Activated T-cell treated with anti-CD3 and anti-CD28 coated beads, Interleukin-2, amount 50 U/mL, for 24 hours (primary cell): ENCODE results near the gene PRDM11.
"Not testable (repeated sequence)": the region's sequence is repeated elsewhere in the genome, so short reads cannot be mapped to it uniquely, and the experiment has no call there.

ENCODE experiments used
- DNase-seq: peaks from one replicate; pipeline ENCODE4 v3.0.0-alpha.2; 2020
- H3K27ac Mint-ChIP-seq: 2 replicates; pipeline ENCODE4 v1.8.0; 2020; ENCODE audit warnings: mild to moderate bottlenecking, mixed read lengths
- H3K27me3 Mint-ChIP-seq: 2 replicates; pipeline ENCODE4 v1.8.0; 2020; ENCODE audit warnings: mixed read lengths
- H3K36me3 Mint-ChIP-seq: 2 replicates; pipeline ENCODE4 v1.8.0; 2020; ENCODE audit warnings: low read depth, mixed read lengths
- H3K4me1 Mint-ChIP-seq: 2 replicates; pipeline ENCODE4 v1.8.0; 2020; ENCODE audit warnings: low read depth, mixed read lengths
- H3K4me3 Mint-ChIP-seq: 2 replicates; pipeline ENCODE4 v1.8.0; 2020; ENCODE audit warnings: mild to moderate bottlenecking, moderate library complexity, mixed read lengths
- H3K9me3 Mint-ChIP-seq: 2 replicates; pipeline ENCODE4 v1.8.0; 2020; ENCODE audit warnings: mixed read lengths

Gene PRDM11

DNA sequence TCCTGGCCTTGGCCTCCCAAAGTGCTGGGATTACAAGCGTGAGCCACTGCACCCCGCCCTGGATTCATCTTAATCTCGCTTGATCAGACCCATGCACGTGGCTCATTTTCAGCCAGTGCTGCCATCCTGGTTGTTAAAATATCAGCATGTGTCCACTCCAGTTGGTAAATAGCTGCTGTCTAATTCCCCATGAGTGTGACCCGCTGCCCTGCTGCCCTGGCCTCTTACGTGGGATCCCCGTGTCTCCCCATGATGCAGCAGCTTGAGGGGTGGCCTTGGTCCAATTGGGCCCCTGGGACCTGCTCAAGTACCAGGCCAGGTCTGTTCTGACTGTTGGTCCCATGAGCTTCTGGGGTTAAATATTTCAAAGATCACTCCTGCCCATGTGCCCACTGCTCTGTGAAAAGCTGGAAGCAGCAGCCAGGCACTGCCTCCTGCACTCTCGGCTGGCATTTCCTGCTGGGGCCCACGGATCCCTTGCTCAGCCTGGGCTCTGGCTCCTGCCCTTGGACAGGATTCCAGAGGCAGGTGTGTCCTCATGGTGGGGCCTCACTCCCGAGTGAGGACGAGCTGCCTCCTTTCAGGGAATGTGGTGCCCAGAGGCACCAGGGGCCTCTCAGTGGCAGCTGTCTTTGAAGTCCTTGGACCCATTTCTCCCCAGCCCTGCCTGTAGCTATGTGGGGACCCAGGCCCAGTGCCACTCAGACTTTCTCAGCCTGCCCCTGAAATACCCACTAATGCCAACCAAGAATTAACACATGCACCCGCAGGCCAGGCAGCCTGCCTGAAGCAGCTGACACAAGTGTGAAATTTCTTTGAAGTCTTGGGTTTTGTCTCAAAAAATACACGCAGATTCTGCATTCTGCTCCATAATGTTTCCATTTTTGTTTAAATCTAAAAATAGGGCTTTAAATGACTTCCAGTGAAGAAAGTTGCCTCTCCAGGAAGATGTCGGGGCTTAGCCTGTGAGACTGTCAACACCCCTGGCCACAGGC lies 38.1 kb upstream of the PRDM11 start:
- no peaks in the 10 kb centered on the region for H3K9me3 Mint-ChIP-seq
- no peak for DNase-seq
- H3K4me3 Mint-ChIP-seq = no peak overlapping the region
- H3K27me3 Mint-ChIP-seq = peaks cover 35% of the 10 kb centered on the region
- no peaks in the 10 kb centered on the region for H3K36me3 Mint-ChIP-seq
- no peaks in the 10 kb centered on the region for H3K4me1 Mint-ChIP-seq
- H3K27ac Mint-ChIP-seq = no peak overlapping the region

DNA sequence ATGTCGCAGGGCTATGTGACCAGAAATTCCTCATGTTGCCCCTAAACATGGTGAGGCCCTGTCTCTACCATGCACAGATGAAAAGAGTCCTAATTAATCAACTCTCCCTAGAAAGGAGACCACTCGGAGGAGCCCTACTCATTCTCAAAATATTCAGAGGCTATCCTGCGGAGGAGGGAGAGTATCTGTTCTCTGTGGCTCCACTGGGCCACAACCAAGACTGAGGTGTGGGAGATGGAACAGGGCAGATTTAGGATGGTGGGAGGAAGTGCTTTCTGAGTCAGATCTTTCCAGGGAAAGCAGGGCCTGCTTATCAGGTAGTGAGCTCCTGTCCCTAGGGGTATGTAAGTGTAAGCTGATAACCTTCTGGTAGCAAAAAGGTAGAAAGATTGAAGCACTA lies 37.0 kb upstream of the PRDM11 start:
- no peak overlapping the region for H3K4me3 Mint-ChIP-seq
- H3K27ac Mint-ChIP-seq = no peak overlapping the region
- H3K36me3 Mint-ChIP-seq = no peaks in the 10 kb centered on the region
- H3K27me3 Mint-ChIP-seq = peaks cover 42% of the 10 kb centered on the region
- DNase-seq = no peak
- no peaks in the 10 kb centered on the region for H3K4me1 Mint-ChIP-seq
- no peaks in the 10 kb centered on the region for H3K9me3 Mint-ChIP-seq

DNA sequence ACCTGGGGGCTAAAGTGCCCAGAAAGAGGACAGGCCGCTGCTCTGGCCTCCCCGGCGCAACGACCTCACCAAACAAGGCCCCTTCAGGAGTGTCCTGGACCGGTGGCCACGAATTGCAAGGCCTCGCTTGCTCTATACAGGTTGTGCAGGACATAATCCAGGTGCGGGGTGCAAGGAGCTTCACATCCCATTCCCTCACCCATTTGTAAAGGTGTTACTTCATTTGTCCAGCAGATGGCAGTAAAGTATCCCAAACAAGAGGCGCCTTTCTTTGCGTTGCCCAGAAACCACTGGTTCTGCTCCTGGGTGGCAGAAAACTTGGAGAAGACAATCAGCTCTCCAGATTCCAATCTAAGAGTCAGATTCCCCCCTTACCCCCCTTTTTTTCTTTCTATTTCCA lies 35.9 kb upstream of the PRDM11 start:
- H3K4me1 Mint-ChIP-seq = no peaks in the 10 kb centered on the region
- H3K27me3 Mint-ChIP-seq = peaks cover 46% of the 10 kb centered on the region

DNA sequence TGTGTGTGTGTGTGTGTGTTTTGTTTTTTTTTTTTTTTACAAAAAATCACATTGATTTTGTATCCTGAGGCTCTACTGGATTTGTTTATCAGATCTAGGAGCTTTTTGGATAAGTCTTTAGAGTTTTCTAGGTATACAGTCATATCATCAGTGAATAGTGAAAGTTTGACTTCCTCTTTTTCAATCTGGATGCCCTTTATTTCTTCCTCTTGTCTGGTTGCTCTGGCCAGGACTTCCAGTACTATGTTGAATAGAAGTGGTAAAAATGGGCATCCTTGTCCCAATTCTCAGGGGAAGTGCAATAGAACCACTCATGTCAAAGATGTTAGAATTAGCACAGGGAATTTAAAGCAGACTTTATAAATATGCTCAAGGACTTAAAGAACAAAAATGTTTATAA lies 32.6 kb upstream of the PRDM11 start:
- no peaks in the 10 kb centered on the region for H3K36me3 Mint-ChIP-seq
- H3K4me1 Mint-ChIP-seq = no peaks in the 10 kb centered on the region
- H3K27me3 Mint-ChIP-seq = peaks cover 56% of the 10 kb centered on the region
- no peak for DNase-seq
- H3K27ac Mint-ChIP-seq = no peak overlapping the region
- H3K4me3 Mint-ChIP-seq = no peak overlapping the region
- no peaks in the 10 kb centered on the region for H3K9me3 Mint-ChIP-seq

More for the DNA sequence above, 35.9 kb upstream of the PRDM11 start:
- DNase-seq = no peak
- Mint-ChIP-seq H3K4me3 (no peak overlapping the region), H3K27ac (no peak overlapping the region), H3K9me3 (no peaks in the 10 kb centered on the region), H3K36me3 (no peaks in the 10 kb centered on the region)

DNA sequence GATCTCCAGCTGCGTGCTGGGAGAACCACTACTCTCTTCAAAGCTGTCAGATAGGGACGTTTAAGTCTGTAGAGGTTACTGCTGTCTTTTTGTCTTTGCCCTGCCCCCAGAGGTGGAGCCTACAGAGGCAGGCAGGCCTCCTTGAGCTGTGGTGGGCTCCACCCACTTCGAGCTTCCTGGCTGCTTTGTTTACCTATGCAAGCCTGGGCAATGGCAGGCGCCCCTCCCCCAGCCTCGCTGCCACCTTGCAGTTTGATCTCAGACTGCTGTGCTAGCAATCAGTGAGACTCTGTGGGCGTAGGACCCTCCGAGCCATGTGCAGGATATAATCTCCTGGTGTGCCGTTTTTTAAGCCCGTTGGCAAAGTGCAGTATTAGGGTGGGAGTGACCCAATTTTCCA lies 18.6 kb upstream of the PRDM11 start:
- not testable (repeated sequence) for H3K4me1 Mint-ChIP-seq, DNase-seq, H3K36me3 Mint-ChIP-seq, H3K9me3 Mint-ChIP-seq, H3K27ac Mint-ChIP-seq, H3K4me3 Mint-ChIP-seq
- peaks cover 41% of the 10 kb centered on the region for H3K27me3 Mint-ChIP-seq

DNA sequence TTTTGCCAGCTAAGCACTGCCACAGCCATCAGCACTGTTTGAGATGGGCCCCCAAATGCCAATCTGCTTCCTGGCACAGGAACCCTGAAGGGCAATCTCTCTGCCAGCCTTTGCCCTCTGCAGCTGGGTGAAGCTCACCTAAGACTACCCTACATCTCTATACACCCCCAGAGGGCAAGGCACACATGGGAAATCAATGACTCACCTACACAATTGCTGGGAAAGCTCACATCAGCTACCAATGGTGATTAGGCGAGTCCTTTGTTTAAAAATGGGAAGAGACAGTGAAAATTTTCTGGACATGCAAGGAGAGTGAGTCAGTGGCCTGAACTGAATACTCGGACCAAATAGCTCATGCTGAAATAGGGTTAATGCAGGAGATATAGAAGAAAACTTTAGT lies 12.6 kb upstream of the PRDM11 start:
- Mint-ChIP-seq H3K4me1 (no peaks in the 10 kb centered on the region), H3K9me3 (peaks cover 3% of the 10 kb centered on the region), H3K27me3 (peaks cover 54% of the 10 kb centered on the region), H3K27ac (no peak overlapping the region), H3K36me3 (no peaks in the 10 kb centered on the region), H3K4me3 (no peak overlapping the region)
- no peak for DNase-seq

DNA sequence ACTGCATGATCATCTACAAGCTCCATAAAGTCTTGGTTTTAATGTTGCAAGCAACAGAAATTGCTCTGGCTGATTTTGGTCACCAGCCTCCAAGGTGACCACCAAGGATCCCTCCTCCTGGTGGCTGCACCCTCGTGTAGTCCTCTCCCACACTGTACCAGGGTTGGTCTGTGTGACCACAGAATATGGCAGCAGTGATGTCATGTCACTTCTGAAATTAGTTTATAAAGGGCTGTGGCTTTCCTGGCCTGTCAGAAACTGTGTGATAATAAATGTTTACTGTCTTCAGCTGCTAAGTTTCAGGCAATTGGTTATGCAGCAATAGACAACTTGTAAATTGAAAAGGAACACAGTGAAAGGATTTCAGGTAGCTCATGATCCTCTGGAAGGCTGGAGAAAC lies 5.3 kb upstream of the PRDM11 start:
- Mint-ChIP-seq H3K27ac (no peak overlapping the region), H3K27me3 (peaks cover 50% of the 10 kb centered on the region), H3K9me3 (no peaks in the 10 kb centered on the region), H3K4me3 (no peak overlapping the region), H3K4me1 (peaks cover 13% of the 10 kb centered on the region), H3K36me3 (no peaks in the 10 kb centered on the region)
- DNase-seq = no peak

DNA sequence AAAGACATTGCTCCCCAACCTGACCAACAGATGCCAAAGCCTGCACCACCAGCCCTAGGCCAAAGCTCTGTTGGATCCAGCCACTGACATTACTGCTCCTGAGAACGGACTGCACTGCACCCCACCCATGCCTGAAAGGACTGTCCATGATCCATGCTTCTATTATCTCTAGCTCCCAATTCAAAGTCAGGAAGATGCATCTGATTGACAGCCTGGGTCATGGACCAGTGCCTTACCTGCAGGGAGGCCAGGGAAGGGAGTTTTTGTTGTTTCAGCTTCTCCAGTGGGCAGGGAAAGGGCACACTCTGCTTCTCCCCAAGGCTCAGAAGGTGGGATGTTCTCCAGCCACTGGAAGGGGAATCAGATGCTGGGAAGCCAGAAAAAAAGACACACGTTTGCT lies 4.8 kb upstream of the PRDM11 start:
- Mint-ChIP-seq H3K36me3 (no peaks in the 10 kb centered on the region), H3K27ac (no peak overlapping the region), H3K27me3 (peaks cover 50% of the 10 kb centered on the region), H3K4me3 (no peak overlapping the region), H3K4me1 (peaks cover 14% of the 10 kb centered on the region), H3K9me3 (no peaks in the 10 kb centered on the region)
- no peak for DNase-seq

DNA sequence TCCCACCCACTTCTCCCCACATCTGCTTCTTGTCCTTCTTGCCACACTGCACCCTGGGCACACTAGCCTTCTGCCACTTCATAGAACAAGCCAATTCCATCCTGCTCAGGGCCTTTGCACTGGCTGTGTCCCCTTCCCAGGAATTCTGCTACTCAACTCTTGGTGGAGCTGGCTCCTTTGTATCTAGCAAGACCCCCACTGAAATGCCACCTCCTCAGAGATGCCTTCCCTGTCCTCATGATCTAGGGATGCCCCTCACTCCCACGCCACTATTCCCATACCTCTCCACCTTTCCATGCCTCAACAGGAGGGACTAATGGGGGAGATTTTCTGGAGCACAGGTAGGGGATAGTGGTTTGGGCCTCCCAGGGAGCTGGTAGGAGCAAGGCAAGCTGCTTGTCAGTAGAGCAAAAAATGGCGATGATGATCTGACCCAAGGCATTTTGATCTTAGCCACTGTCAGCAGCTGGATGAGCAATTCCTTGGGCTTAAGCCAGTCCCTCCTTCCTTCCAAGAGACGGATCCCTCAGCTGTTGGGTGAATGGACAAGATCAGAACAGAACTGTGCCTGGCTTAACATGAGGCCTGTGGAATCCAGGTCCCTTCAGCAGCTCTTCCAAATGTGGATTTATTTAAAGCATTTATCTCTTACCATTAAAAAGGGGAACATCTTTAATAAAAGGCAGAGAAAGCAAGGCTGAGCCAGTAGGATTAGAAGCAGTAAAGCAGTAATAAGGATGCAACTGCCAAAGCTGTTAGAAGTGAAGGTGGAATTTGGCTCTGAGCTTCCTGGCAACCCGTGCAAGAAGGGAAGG lies 4.0 kb upstream of the PRDM11 start:
- Mint-ChIP-seq H3K4me3 (no peak overlapping the region), H3K4me1 (peaks cover 15% of the 10 kb centered on the region), H3K27me3 (peaks cover 50% of the 10 kb centered on the region), H3K36me3 (no peaks in the 10 kb centered on the region), H3K27ac (no peak overlapping the region), H3K9me3 (no peaks in the 10 kb centered on the region)
- DNase-seq = no peak

DNA sequence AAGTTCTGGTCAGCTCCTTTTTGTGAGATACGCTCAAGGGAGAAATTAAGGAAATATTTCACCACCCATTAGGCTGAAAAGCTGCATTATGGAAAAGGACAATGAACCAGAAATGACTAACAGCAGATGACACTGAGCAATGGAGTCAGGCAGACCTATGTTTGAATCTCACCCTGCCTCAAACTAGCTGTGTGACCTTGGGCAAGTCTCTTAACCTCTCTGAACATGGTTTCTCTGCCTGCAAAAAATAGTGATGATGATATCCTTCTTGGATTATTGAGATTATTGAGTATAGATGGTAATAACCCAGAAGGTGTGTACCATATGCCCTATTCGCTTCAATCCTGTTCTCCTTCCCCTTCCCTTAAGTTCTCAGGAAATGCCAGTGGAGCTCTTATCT lies 2.9 kb upstream of the PRDM11 start:
- Mint-ChIP-seq H3K27me3 (peaks cover 45% of the 10 kb centered on the region), H3K27ac (no peak overlapping the region), H3K4me3 (no peak overlapping the region), H3K9me3 (no peaks in the 10 kb centered on the region), H3K36me3 (no peaks in the 10 kb centered on the region), H3K4me1 (peaks cover 26% of the 10 kb centered on the region)
- DNase-seq = no peak

DNA sequence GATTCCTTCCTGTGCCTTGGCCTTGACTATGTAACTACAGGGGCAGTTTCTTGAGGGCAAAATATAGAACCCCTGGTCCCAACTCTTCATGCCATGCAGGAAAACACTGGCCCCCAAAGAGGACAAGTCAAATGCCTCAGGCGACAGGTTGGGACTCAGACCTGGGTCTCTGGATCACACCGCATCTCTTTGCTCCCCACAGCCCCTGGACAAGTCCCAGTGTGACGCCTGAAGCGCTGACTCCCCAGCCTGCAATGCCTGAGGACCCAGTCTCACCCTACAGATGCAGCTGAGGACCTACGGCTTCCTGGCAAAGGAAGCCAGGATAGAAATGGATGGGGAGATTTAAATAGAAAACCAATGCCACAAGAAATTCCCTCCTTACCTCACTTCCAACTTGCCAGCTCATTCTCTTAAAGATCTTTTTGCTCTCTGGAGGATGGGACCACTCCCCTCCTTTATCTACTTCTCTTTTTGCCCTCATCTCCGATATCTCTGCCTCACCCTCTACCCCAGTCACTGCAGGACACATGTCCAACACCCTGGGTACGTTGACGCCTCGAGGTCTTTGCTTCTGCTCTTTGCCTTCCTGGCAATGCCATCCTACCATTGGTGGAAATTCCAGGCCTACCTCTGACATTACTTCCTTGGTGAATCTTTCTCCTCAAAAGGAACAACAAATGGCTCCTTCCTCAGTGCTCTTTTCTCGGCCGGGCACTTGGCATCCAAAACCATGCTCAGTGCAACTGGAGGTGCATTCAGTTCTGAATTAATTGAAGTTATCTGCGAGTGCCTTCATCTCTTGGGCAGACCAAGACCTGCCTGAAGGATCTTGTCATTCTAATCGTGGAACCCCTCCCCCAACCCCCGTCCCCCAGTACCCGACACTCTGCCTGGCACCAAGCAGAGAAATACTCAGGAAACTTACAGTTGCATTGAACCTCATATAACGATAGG lies 2.0 kb upstream of the PRDM11 start:
- Mint-ChIP-seq H3K9me3 (no peaks in the 10 kb centered on the region), H3K27ac (no peak overlapping the region), H3K4me1 (peaks cover 32% of the 10 kb centered on the region), H3K27me3 (peaks cover 42% of the 10 kb centered on the region), H3K36me3 (no peaks in the 10 kb centered on the region), H3K4me3 (no peak overlapping the region)
- peak; percentile 23 for DNase-seq

DNA sequence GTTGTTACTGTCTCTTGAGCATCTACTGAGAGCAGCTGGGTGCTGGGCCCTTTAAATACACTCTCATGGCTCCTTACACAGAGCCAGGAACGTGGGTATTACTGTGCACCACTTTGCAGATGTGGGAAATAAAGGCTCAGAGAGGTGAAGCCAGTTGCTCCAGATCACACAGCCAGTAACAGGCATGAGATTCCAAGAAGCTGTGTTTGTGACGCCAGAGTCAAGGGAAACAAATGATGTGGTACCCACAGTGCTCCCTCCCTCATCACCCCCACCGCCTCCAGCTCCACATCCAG lies 1.4 kb upstream of the PRDM11 start:
- H3K4me1 Mint-ChIP-seq = peaks cover 32% of the 10 kb centered on the region
- H3K27ac Mint-ChIP-seq = no peak overlapping the region
- H3K9me3 Mint-ChIP-seq = no peaks in the 10 kb centered on the region

DNA sequence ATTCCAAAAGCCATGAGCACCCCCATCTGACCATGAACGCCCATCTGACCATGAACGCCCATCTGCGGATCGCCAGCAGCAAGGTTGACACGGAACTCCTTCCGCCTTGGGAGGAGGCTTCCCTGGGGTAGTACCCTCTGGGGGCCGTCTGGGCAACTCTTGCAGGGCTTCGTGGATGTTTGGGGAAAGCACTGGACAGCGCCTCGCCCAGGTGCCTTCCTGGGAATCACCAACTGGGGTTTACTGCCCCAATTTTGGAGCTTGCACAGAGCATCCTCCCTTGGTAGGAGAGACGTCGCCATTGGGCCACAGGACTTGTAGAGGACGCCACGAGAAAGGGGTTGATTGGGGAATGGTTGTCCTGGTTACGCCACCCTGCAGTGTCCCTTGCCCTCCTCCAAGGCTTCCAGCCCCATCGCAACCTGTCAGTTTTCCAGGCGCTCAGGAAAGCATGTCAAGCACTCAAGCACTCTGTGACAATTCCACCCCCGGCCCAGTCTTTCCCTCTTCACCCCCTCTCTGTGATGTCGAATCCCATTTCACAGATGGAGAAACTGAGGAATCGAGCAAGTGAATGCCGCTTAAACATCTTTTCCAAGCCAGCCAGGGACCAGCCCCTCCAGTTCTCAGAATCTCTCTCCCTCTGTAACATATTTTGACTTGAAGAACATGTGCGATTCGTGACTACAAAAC lies 914 bp upstream of the PRDM11 start:
- DNase-seq = peak; percentile 25
- Mint-ChIP-seq H3K27ac (peak overlapping the region; percentile 88), H3K27me3 (peaks cover 36% of the 10 kb centered on the region), H3K9me3 (no peaks in the 10 kb centered on the region), H3K4me1 (peaks cover 32% of the 10 kb centered on the region), H3K4me3 (peak overlapping the region; percentile 80), H3K36me3 (no peaks in the 10 kb centered on the region)

More for the DNA sequence above, 1.4 kb upstream of the PRDM11 start:
- peak; percentile 24 for DNase-seq
- Mint-ChIP-seq H3K27me3 (peaks cover 38% of the 10 kb centered on the region), H3K4me3 (peak overlapping the region; percentile 80), H3K36me3 (no peaks in the 10 kb centered on the region)
